GM12864 (cell line): ENCODE measurements around the gene IL17RD.

Experiments used
- DNase-seq: peaks from one replicate; pipeline ENCODE4 v3.0.0-alpha.2; 2011; ENCODE audit warnings: low read depth
- H3K4me3 ChIP-seq: 2 replicates; pipeline ENCODE4 v1.5.1; 2011; ENCODE audit warnings: mild to moderate bottlenecking, low read depth, low read length, control low read depth
- CTCF ChIP-seq: IDR thresholded peaks from 2 replicates; pipeline ENCODE4 v1.5.1; 2011; ENCODE audit warnings: low read depth, mild to moderate bottlenecking, moderate library complexity, low read length, control low read depth, inconsistent platforms; ENCODE audit errors: missing control alignments

IL17RD gene

GRCh38 chr3:57132674-57133073, 32.5 kb downstream of the IL17RD start:
- H3K4me3 ChIP-seq = no peak overlapping the region
- no peak for DNase-seq
- TF ChIP-seq CTCF = no peak

- no peak for TF ChIP-seq CTCF
- H3K4me3 ChIP-seq = no peak overlapping the region
- no peak for DNase-seq
Measured at GRCh38 chr3:57131210-57131588, 34.0 kb downstream of the IL17RD start.

- H3K4me3 ChIP-seq = no peak overlapping the region
- no peak for DNase-seq
- TF ChIP-seq CTCF = no peak
Measured at GRCh38 chr3:57130571-57131209, 34.5 kb downstream of the IL17RD start.

GRCh38 chr3:57128826-57129667, 36.1 kb downstream of the IL17RD start:
- DNase-seq = no peak
- H3K4me3 ChIP-seq = no peak overlapping the region
- no peak for TF ChIP-seq CTCF

- DNase-seq = no peak
- TF ChIP-seq CTCF = no peak
- no peak overlapping the region for H3K4me3 ChIP-seq
Measured at GRCh38 chr3:57127891-57128518, 37.1 kb downstream of the IL17RD start.

GRCh38 chr3:57126244-57126643, 38.9 kb downstream of the IL17RD start:
- no peak for TF ChIP-seq CTCF
- no peak for DNase-seq
- H3K4me3 ChIP-seq = no peak overlapping the region
